ENCODE data around the gene SLC17A8.

DNA sequence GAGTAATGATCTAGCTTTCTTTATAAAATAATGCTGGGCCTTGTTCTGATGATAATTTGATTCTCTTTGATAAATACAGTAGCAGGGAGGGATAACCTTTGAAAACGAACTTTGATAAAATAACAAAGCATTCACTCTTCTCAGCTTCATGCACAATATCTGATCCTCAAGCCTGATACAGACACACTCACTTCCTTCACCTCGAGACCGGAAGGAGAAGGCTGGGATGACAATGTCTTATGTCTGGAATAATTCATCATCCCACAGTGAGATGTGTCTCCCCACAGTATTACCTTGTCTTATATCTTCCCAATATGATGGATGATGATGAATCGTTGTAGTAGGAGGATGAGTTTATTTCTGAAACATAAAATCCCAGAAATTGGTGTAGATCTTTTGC is 101.3 kb downstream of the SLC17A8 start:
- TF ChIP-seq, protein P1, sequence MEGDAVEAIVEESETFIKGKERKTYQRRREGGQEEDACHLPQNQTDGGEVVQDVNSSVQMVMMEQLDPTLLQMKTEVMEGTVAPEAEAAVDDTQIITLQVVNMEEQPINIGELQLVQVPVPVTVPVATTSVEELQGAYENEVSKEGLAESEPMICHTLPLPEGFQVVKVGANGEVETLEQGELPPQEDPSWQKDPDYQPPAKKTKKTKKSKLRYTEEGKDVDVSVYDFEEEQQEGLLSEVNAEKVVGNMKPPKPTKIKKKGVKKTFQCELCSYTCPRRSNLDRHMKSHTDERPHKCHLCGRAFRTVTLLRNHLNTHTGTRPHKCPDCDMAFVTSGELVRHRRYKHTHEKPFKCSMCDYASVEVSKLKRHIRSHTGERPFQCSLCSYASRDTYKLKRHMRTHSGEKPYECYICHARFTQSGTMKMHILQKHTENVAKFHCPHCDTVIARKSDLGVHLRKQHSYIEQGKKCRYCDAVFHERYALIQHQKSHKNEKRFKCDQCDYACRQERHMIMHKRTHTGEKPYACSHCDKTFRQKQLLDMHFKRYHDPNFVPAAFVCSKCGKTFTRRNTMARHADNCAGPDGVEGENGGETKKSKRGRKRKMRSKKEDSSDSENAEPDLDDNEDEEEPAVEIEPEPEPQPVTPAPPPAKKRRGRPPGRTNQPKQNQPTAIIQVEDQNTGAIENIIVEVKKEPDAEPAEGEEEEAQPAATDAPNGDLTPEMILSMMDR (IDR thresholded peaks at IDR 0.05; ENCODE audit: low read depth, low read length): no peak
- TF ChIP-seq EZH2phosphoT487 (IDR thresholded peaks at IDR 0.05; ENCODE audit: low read depth): no peak

Measured in OCI-LY3 (cell line).